ENCODE results near the gene CRIM1. TPM values are rescaled to one million over a fixed set of nuclear protein-coding genes. Genes with fewer than 3 reads are reported as not detected.

CRIM1 gene
- total and polyA plus RNA-seq, 2 of the 8 experiments (the other 6 are each of a cell fraction or from before 2014, with no cell fraction given) = 9.4 to 28.4 TPM

DNA sequence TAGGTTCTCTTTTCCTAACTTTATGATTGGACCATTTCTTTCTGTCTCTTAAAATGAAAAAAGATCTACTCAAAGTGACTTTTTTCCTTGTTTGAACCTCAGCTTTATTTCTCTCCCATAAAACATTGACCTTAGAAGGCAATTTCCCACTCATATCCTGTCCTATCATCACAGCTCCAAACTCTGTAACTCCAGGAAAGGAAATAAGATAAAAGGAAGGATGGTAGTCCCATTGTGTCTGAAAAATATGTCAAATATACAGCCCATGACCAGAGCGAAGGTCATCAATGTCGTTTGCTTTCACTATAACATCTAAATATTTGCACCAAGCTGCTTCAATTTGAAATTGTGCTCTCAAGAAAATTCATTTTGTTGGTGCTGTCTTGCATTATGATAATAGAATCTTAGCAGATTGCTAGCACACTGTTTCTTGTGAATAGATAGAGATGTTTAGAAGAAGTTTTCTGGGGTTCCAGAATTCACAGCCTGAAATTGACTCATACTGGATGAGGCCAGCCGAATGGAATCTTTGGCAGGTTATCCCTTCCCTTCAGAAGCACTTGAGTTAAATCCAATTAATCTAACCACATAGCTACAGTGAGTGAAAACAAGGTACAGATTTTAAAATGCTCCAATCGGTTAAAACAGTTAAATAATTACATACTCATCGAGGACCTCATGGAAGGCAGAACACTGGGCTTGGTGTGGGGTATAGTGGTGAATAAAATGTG lies 95.1 kb downstream of the CRIM1 start:
- H3K79me2 ChIP-seq (ENCODE audit: control insufficient read depth in 1 of 2, insufficient read depth in 2 of 2, low read length in 2 of 2) = peaks cover 0 to 2% of the 10 kb centered on the region in 2 experiments; a peak in 1 of 4 replicates
- H3K4me2 ChIP-seq (ENCODE audit: insufficient read depth in 1 of 2, low read depth in 2 of 2, low read length in 2 of 2) = no peak overlapping the region
- no peaks in the 10 kb centered on the region for H3K27me3 ChIP-seq (replicated peaks in 1 of 4; ENCODE audit: control insufficient read depth in 3 of 4, extremely low read depth in 1 of 4, insufficient read depth in 3 of 4, low read length in 3 of 4)
- FAIRE-seq = no peak
- no peak overlapping the region for H3K14ac ChIP-seq (ENCODE audit: insufficient read length)
- ChIA-PET POLR2A (ENCODE audit: partially characterized antibody) (no interaction called here), CTCF (ENCODE audit: partially characterized antibody) (interaction anchor here (0.7 to 3.4 kb wide), 7 partner anchors 10 to 222 kb away, joined by 3 to 26 read pairs (median 3); no protein-coding TSS in a partner anchor)
- H4K8ac ChIP-seq (ENCODE audit: extremely low read depth, insufficient read depth, low read length) = no peak overlapping the region
- peaks cover 0 to 1% of the 10 kb centered on the region in 2 experiments for H4K20me1 ChIP-seq (replicated peaks in 1 of 2; ENCODE audit: control insufficient read depth in 1 of 2, insufficient read depth in 2 of 2, low read length in 2 of 2)
- H3K27ac ChIP-seq (ENCODE audit: low read depth, low read length) = no peak overlapping the region
- no peak for DNase-seq (ENCODE audit: low read depth in 1 of 2, low spot score in 2 of 2)
- H3K23me2 ChIP-seq (ENCODE audit: low read depth, low read length) = no peaks in the 10 kb centered on the region
- H3K18ac ChIP-seq (ENCODE audit: extremely low read depth, low read length) = no peak overlapping the region
- H2AFZ ChIP-seq (ENCODE audit: low read length) = no peak overlapping the region
- H3K9ac ChIP-seq (replicated peaks in 1 of 4; ENCODE audit: extremely low read depth in 1 of 4, low read depth in 3 of 4, low read length in 3 of 4) = no peak overlapping the region
- H3K4ac ChIP-seq (replicated peaks; ENCODE audit: insufficient read length, low read depth, low read length) = no peak overlapping the region
- H3K79me1 ChIP-seq (ENCODE audit: low read depth, low read length) = no peaks in the 10 kb centered on the region
- H2BK12ac ChIP-seq (ENCODE audit: low read depth, low read length) = no peak overlapping the region
- H3K9me3 ChIP-seq (ENCODE audit: insufficient read depth in 2 of 2, low read depth in 1 of 2, low read length in 1 of 2) = no peaks in the 10 kb centered on the region
- no peak overlapping the region for H3K56ac ChIP-seq (replicated peaks; ENCODE audit: insufficient read length, low read depth, low read length)
- H2BK15ac ChIP-seq (ENCODE audit: low read length) = no peak overlapping the region
- H3K4me3 ChIP-seq (ENCODE audit: extremely low read depth in 1 of 4, insufficient read depth in 2 of 4, low read depth in 3 of 4, low read length in 4 of 4) = no peak overlapping the region
- no peak overlapping the region for H4K5ac ChIP-seq (ENCODE audit: insufficient read length, low read depth, low read length)
- no peak overlapping the region for H2BK5ac ChIP-seq (ENCODE audit: low read depth, low read length)
- peaks cover 0 to 27% (median 7%) of the 10 kb centered on the region in 4 experiments; a peak in 5 of 8 replicates for H3K36me3 ChIP-seq (ENCODE audit: control insufficient read depth in 2 of 4, insufficient read depth in 4 of 4, low read length in 3 of 4)
- no peak overlapping the region for H2AK5ac ChIP-seq (ENCODE audit: low read depth, low read length)
- H2BK20ac ChIP-seq (ENCODE audit: low read length) = no peak overlapping the region
- 90% methylated on average over 5 of the region's 5 CpGs; no CpG with 5 or more reads in 1 of the 2 experiments for WGBS, 2 experiments (ENCODE audit: extremely low coverage in 1 of 2, insufficient coverage in 1 of 2, insufficient read length in 1 of 2, insufficient replicate concordance in 2 of 2, low coverage in 1 of 2, low lambda C conversion rate in 2 of 2, missing lambda C conversion rate in 1 of 2)
- no peak overlapping the region for H4K91ac ChIP-seq (replicated peaks; ENCODE audit: insufficient read length, low read length)
- no peak overlapping the region for H3K23ac ChIP-seq (ENCODE audit: insufficient read length)
- peaks cover 0 to 7% (median 3%) of the 10 kb centered on the region in 4 experiments; a peak in 2 of 7 replicates for H3K4me1 ChIP-seq (replicated peaks in 1 of 4; ENCODE audit: control insufficient read depth in 3 of 4, insufficient read depth in 4 of 4, low read length in 3 of 4)
- no peak overlapping the region for H2BK120ac ChIP-seq (replicated peaks; ENCODE audit: low read depth, low read length)
- no peak for TF ChIP-seq EGR1 (IDR thresholded peaks at IDR 0.05; ENCODE audit: borderline replicate concordance, low read depth, low read length)
- TF ChIP-seq, protein P1, sequence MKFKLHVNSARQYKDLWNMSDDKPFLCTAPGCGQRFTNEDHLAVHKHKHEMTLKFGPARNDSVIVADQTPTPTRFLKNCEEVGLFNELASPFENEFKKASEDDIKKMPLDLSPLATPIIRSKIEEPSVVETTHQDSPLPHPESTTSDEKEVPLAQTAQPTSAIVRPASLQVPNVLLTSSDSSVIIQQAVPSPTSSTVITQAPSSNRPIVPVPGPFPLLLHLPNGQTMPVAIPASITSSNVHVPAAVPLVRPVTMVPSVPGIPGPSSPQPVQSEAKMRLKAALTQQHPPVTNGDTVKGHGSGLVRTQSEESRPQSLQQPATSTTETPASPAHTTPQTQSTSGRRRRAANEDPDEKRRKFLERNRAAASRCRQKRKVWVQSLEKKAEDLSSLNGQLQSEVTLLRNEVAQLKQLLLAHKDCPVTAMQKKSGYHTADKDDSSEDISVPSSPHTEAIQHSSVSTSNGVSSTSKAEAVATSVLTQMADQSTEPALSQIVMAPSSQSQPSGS (IDR thresholded peaks at IDR 0.05; ENCODE audit: low read length) = no peak
- no peak for TF ChIP-seq BACH1 (IDR thresholded peaks at IDR 0.05; ENCODE audit: low read length)
- TF ChIP-seq POU5F1 (IDR thresholded peaks at IDR 0.05; ENCODE audit: low read depth, low read length) = no peak
- no peak for TF ChIP-seq MAX (IDR thresholded peaks at IDR 0.05)
